ENCODE measurements around the gene CCDC43.

The CCDC43 gene

DNA sequence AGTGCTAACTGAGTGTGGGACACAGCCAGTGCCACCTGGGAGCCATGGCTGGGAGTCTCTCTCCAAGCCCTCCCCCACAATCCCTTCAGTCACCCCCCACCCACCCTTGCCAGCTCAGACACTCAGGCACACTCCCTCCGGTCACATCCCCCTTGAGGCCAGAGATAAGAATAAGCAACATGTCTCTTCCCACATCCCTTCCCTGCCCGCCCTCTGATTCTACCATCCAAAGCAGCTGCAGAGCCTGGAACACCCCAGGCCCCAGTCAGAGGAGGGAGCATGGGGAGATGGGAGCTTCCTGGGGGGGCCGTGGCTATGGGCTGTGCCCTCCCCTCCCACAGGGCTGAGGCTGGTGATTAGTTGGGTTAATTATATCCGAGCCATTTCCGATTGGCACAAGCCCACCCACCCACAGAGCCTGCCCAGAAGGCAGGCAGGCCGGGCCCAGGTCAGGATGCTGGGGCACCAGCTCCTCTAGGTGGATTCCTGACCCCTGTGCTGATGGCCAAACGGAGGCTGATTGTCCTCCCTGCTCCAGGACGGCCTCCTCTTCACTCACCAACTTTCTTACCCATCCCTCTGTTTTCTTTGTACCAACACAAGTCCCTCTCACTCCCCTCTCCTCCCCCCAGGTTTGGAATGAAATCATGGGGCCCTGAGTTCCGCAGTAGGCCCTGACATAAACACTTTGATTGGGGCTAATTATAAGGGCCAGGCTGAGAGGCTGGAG, 61.9 kb downstream of the CCDC43 start:
- no peak for DNase-seq (ENCODE audit: low read depth)
- H3K4me3 ChIP-seq (ENCODE audit: low read depth, low read length), result no peak overlapping the region; the same call in 1 of the 2 replicates
- TF ChIP-seq, protein P1, sequence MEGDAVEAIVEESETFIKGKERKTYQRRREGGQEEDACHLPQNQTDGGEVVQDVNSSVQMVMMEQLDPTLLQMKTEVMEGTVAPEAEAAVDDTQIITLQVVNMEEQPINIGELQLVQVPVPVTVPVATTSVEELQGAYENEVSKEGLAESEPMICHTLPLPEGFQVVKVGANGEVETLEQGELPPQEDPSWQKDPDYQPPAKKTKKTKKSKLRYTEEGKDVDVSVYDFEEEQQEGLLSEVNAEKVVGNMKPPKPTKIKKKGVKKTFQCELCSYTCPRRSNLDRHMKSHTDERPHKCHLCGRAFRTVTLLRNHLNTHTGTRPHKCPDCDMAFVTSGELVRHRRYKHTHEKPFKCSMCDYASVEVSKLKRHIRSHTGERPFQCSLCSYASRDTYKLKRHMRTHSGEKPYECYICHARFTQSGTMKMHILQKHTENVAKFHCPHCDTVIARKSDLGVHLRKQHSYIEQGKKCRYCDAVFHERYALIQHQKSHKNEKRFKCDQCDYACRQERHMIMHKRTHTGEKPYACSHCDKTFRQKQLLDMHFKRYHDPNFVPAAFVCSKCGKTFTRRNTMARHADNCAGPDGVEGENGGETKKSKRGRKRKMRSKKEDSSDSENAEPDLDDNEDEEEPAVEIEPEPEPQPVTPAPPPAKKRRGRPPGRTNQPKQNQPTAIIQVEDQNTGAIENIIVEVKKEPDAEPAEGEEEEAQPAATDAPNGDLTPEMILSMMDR (IDR thresholded peaks at IDR 0.05; ENCODE audit: low read depth, low read length, missing control alignments), result no peak
